Stimulated activated CD8-positive, alpha-beta memory T cell treated with anti-CD3 and anti-CD28 coated beads, Interleukin-2, amount 100 ng/mL, for 1 hour (primary cell): ENCODE data around the gene SLC7A14.

Experiments used
- DNase-seq, 2 donors: peaks; one replicate each; pipeline ENCODE4 v3.0.0-alpha.2; 2020; ENCODE audit warnings: low read depth in 2 of 2

SLC7A14 gene

GRCh38 chr3:170470063-170471016 is 115.5 kb downstream of the SLC7A14 start:
- no peak for DNase-seq

GRCh38 chr3:170469151-170470062 is 116.5 kb downstream of the SLC7A14 start:
- DNase-seq: no peak

- DNase-seq: no peak
Measured at GRCh38 chr3:170467571-170468147, 118.2 kb downstream of the SLC7A14 start.

- no peak for DNase-seq
Measured at GRCh38 chr3:170467007-170467406, 118.9 kb downstream of the SLC7A14 start.

DNA sequence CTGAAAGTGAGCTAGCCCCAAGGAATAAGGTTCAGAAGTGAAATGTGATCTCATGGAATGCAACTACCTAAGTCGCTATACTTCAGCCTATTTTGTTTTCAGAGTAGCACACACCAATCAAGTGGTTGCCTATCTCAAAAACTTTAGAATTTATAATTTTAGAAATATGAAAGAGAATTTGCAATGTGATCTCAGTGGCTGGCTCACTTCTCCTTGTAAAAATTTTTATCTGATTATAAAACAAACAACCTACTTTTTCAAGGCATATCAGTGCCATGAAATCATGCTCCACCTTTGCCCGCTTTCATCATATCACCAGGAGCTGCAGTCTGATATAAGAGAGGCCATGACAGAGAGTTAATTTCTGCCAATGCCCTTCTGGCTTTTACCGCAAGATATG is 119.9 kb downstream of the SLC7A14 start:
- DNase-seq: no peak

DNA sequence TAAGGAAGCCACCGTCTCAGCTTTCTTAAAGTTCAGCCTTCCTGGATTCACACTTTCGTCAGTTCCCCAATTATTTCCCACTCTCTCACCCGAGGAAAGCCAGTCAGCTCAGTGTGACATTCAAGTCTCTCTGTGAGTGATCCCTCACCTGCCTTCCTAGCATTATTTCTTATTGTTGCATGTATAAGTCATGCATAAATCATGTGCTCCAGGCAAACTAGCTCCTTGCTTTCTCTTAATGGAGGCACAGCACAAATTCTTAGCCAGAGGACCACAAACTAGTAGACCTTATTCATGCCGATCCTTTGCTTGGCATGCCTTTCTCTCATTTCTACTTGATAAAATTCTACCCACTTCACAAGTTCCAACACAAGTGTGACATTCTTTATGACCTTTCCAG is 122.9 kb downstream of the SLC7A14 start:
- DNase-seq: no peak

DNA sequence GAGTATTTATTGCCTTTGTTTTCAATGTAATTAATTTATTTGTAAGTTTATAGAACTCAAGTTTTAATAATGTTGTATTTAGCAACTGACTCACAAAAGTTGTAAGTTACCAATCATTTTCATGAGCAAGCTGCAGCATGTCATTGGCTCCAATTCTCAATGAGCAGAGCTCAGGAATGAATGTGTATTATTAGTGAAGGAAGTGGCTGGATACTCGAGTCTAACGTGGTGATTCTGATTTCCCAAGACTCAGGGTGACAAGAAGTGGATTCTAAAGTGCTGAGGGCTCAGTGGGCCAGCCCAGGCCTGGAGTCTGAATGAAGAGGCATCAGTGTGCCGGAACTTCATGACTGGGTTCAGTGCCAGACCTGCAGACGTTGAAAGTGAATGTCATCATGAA is 127.6 kb downstream of the SLC7A14 start:
- no peak for DNase-seq

GRCh38 chr3:170454509-170454908 is 131.4 kb downstream of the SLC7A14 start:
- no peak for DNase-seq

GRCh38 chr3:170450039-170450438 is 135.8 kb downstream of the SLC7A14 start:
- no peak for DNase-seq

- no peak for DNase-seq
Measured at GRCh38 chr3:170448584-170448983, 137.3 kb downstream of the SLC7A14 start.

- no peak for DNase-seq
Measured at GRCh38 chr3:170443457-170443856, 142.4 kb downstream of the SLC7A14 start.

DNA sequence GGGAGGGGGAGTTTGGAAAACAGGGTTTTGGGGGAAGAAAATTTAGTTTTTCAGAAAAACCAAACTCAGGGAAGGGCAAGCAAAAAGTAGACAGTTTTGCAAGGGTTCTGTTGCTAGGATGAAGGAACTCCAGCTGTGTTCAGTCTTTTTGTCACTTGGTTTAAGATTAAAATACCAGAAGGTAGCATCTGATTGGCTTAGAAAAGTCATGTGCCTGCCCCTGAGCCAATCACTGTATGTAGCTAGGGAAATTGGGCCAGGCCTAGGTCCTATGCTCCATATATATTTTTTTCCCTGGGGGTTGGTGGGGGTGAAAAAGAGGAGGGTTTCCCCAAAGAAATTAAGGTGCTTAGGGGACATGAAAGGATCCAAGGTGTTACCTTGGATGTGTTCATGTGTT is 142.9 kb downstream of the SLC7A14 start:
- DNase-seq: no peak

DNA sequence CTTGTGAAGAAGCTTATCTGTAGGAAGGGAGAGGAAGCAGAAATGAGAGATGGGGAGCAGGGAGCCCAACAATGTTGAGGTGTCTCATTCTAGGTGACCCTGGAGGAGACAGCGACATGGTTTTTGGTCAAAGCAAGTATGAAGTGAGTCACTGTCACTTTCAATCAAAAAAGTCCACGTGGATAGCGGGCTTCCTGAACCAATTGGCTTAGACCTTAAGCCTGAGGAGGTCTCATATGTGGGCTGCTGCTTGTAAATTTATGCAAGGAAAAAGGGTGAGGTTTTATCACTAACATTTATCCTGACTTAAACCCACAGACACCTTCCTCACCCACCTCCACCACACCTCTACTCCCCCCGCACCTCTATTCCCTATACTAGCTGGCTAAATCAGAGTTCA is 144.5 kb downstream of the SLC7A14 start:
- no peak for DNase-seq

DNA sequence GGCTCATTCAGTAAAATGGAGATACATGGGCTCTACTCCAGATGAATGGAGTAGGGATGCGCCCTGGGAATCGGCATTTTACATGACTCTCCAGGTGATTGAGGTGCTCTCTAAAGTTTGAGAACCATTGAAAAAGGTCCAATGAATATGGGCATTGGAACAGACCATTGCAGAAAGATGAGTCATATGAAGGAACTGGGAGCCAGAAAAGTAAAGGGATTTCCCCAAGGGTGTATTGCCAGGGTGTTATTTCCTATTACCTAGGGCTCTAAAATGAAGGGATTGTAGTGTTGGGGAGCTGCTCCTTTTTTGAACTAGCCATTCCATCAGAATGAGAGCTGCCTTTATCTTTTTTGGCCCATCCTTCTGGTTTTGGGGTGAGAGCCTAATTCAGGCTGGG is 145.5 kb downstream of the SLC7A14 start:
- no peak for DNase-seq

GRCh38 chr3:170438836-170439235 is 147.0 kb downstream of the SLC7A14 start:
- no peak for DNase-seq

DNA sequence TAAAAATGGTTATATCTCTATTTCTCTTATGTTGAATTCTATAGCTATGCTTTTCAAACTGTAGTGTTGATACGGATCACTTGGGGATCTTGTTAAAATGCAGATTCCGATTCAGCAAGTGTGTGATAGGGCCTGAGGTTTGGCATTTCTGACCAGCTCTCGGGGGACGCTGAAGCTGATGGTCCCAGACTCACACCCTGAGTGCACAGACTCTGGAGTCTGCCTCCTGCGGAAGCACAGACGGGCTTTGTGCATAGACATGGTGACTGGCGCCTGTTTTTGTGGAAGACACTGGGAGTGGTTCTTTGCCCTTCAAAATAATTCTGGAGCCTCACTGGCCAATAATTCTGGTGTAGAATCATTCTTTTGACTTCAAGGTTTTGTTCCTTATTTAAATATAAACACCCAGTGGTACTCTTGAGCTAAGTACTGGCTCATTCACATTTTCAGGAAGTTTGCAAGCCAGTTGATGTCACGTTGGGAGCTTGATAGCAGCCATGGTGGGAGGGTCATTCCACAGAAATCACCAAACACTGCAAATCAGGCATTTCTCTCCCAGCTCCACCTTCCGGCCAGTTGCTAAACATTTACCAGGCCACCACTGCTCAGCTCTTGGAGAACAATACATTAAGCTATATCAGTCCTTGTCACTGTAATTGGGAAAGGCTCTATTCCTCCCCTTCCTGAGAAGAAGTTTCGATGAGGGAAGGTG is 148.0 kb downstream of the SLC7A14 start:
- DNase-seq: no peak

DNA sequence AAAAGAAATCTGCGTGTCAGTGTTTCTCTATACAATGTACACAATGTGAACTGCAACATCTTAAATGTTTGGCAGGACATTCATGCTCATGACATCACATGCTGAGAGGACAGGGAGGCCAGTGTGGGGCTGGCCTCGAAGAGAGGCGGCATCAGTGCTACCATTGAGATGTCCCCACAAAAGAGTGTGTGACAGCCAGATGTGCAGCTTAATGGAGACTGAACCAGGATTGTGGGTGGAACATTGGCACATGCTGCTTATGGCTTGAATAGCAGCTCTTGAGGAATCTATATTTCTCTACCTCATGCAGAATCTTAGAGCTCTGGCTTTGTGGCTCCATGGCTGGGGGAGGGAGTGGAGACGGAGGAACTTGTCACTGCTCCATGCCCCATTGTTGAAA is 148.7 kb downstream of the SLC7A14 start:
- DNase-seq: no peak

GRCh38 chr3:170436697-170437096 is 149.2 kb downstream of the SLC7A14 start:
- no peak for DNase-seq

- no peak for DNase-seq
Measured at GRCh38 chr3:170432416-170432815, 153.5 kb downstream of the SLC7A14 start.

DNA sequence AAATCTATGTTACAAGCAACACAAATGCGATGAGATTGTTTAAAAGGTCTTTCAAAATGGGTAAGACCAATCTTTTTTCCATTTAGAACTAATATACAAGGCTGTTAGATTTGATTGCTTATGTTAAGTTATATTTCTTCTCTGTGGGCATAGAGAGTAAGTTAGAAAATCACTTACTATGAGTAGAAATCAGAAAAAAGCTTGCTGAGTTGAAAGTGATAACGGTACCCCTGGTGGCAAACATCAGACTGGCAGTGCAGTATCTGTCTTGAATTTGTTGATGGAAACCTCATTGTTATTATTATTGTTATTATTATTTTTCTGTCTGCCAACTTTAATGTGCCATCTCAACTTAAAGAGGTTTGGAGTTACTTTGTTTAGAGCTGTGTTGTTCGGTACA is 154.8 kb downstream of the SLC7A14 start:
- no peak for DNase-seq

DNA sequence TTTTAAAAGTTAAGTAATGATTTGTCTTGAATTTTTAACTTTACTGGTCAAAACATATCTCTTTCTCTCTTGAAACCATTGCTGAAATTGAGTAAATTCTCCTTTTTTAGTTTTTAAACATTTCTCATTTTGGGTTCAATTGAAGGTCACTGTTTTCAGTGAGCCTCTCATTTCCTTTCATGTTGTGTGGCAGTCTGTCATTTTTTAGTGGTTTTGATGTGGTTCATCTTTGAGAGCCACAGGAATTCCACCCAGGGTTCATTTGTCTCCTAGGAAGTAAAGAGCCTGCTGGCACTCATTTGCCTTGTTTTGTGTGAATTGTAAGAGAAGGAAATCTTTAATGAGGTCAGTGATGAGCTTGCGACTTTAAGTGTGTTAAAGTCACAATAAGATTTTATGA is 156.8 kb downstream of the SLC7A14 start:
- no peak for DNase-seq

DNA sequence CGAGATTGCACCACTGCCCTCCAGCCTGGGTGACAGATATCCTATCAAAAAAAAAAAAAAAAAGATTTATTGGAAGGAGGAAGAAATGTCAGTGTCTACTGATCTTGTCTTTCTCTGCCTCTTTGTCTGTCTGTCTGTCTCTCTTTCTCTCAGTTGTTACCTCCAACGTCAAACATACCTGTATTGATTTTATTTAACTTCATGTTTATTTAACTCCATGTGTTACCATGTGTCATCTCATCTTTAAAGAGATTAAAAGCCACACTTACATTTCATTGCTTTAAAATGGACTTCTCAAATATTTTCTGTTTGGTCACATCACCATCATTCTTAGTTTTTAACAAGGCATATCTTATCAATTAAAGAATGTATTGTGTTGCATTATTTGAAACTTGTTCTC is 157.8 kb downstream of the SLC7A14 start:
- DNase-seq: no peak
